H1 (cell line): Measurements from ENCODE around the gene SLFN12L. TPM values are rescaled to one million over a fixed set of nuclear protein-coding genes. Genes with fewer than 3 reads are reported as not detected.

Experiments used
- CTCF ChIA-PET: fragments of 300-600 bp; sonication (Branson Sonifier 250); formaldehyde crosslinking; loops from one replicate; lab custom pipeline; 2021; ENCODE audit not compliant: partially characterized antibody; lab: Charles Lee
- POLR2A ChIA-PET: fragments of 300-600 bp; sonication (Branson Sonifier 250); formaldehyde crosslinking; loops from one replicate; lab custom pipeline; 2021; ENCODE audit warnings: inconsistent platforms; ENCODE audit not compliant: partially characterized antibody; lab: Charles Lee
- DNase-seq, 2 experiments: peaks; one replicate each; pipeline versions ENCODE4 v3.0.0 to v3.0.0-alpha.2; 2010 to 2022; ENCODE audit warnings: low spot score in 2 of 2, low read depth in 1 of 2, mixed read lengths in 1 of 2
- FAIRE-seq: peaks from 2 replicates; lab custom pipeline; 2011; peaks lifted over from hg19 to GRCh38; lab: Jason Lieb, UNC
- H2AFZ ChIP-seq: 2 replicates; pipeline ENCODE4 v1.8.1; 2012; ENCODE audit warnings: low read length, inconsistent platforms
- H2AK5ac ChIP-seq: 2 replicates; pipeline ENCODE4 v1.6.1; 2013; ENCODE audit warnings: low read depth, low read length
- H2BK120ac ChIP-seq: replicated peaks from 2 replicates; pipeline ENCODE3; 2013; ENCODE audit warnings: low read depth, low read length, inconsistent platforms
- H2BK12ac ChIP-seq: 2 replicates; pipeline ENCODE4 v1.6.1; 2013; ENCODE audit warnings: low read depth, low read length
- H2BK15ac ChIP-seq: 2 replicates; pipeline ENCODE4 v1.6.1; 2013; ENCODE audit warnings: low read length
- H2BK20ac ChIP-seq: 2 replicates; pipeline ENCODE4 v1.6.1; 2013; ENCODE audit warnings: low read length
- H2BK5ac ChIP-seq: 2 replicates; pipeline ENCODE4 v1.6.1; 2013; ENCODE audit warnings: low read depth, low read length
- H3K14ac ChIP-seq: 2 replicates; pipeline ENCODE4 v1.6.1; 2013; ENCODE audit warnings: inconsistent platforms; ENCODE audit not compliant: insufficient read length
- H3K18ac ChIP-seq: 2 replicates; pipeline ENCODE4 v1.6.1; 2013; ENCODE audit warnings: low read length; ENCODE audit errors: extremely low read depth
- H3K23ac ChIP-seq: 2 replicates; pipeline ENCODE4 v1.6.1; 2013; ENCODE audit warnings: inconsistent platforms; ENCODE audit not compliant: insufficient read length
- H3K23me2 ChIP-seq: 2 replicates; pipeline ENCODE4 v1.6.1; 2013; ENCODE audit warnings: low read depth, low read length
- H3K27ac ChIP-seq: 2 replicates; pipeline ENCODE4 v1.6.1; 2011; ENCODE audit warnings: low read depth, low read length, inconsistent platforms
- H3K27me3 ChIP-seq, 4 experiments: replicated peaks in 1 of 4; 1 replicate in 1 of 4; 2 replicates in 3 of 4; pipeline versions ENCODE4 v1.6.1 to v1.8.1; 2011 to 2013; ENCODE audit warnings: low read length in 3 of 4, mild to moderate bottlenecking in 3 of 4, inconsistent platforms in 2 of 4, mixed read lengths in 2 of 4, moderate library complexity in 1 of 4; ENCODE audit not compliant: control insufficient read depth in 3 of 4, insufficient read depth in 3 of 4; ENCODE audit errors: extremely low read depth in 1 of 4
- H3K36me3 ChIP-seq, 4 experiments: 2 replicates each; pipeline versions ENCODE4 v1.6.1 to v1.8.1; 2011 to 2013; ENCODE audit warnings: mild to moderate bottlenecking in 4 of 4, low read length in 3 of 4, moderate library complexity in 2 of 4, control low read depth in 1 of 4, inconsistent platforms in 1 of 4; ENCODE audit not compliant: insufficient read depth in 4 of 4, control insufficient read depth in 2 of 4
- H3K4ac ChIP-seq: replicated peaks from 2 replicates; pipeline ENCODE3; 2013; ENCODE audit warnings: low read length, low read depth, mixed read lengths, inconsistent platforms; ENCODE audit not compliant: insufficient read length
- H3K4me1 ChIP-seq, 4 experiments: replicated peaks in 1 of 4; 1 replicate in 1 of 4; 2 replicates in 3 of 4; pipeline versions ENCODE4 v1.6.1 to v1.8.1; 2011 to 2013; ENCODE audit warnings: low read length in 3 of 4, inconsistent platforms in 2 of 4, mixed read lengths in 1 of 4; ENCODE audit not compliant: insufficient read depth in 4 of 4, control insufficient read depth in 3 of 4
- H3K4me2 ChIP-seq, 2 experiments: 2 replicates each; pipeline versions ENCODE4 v1.6.1 to v1.8.1; 2011 to 2013; ENCODE audit warnings: low read depth in 2 of 2, low read length in 2 of 2, control low read depth in 1 of 2, inconsistent platforms in 1 of 2, mild to moderate bottlenecking in 1 of 2; ENCODE audit not compliant: insufficient read depth in 1 of 2
- H3K4me3 ChIP-seq, 4 experiments: fragments of 200-600, 300-600 bp in 1 of 4; sonication (generic), shearing (Covaris generic), sonication (Bioruptor Twin) in 1 of 4; 2 replicates each; pipeline versions ENCODE4 v1.5.1 to v1.8.1; 2011 to 2016; ENCODE audit warnings: low read length in 4 of 4, low read depth in 3 of 4, control low read depth in 2 of 4, inconsistent platforms in 2 of 4, mild to moderate bottlenecking in 2 of 4, mixed read lengths in 1 of 4, moderate library complexity in 1 of 4; ENCODE audit not compliant: insufficient read depth in 2 of 4; ENCODE audit errors: extremely low read depth in 1 of 4
- H3K56ac ChIP-seq: replicated peaks from 2 replicates; pipeline ENCODE3; 2013; ENCODE audit warnings: low read depth, mild to moderate bottlenecking, mixed read lengths, low read length, inconsistent platforms; ENCODE audit not compliant: insufficient read length
- H3K79me1 ChIP-seq: 2 replicates; pipeline ENCODE4 v1.6.1; 2013; ENCODE audit warnings: low read depth, low read length, control low read depth
- H3K79me2 ChIP-seq, 2 experiments: 2 replicates each; pipeline versions ENCODE4 v1.6.1 to v1.8.1; 2012 to 2013; ENCODE audit warnings: low read length in 2 of 2, mild to moderate bottlenecking in 2 of 2, inconsistent platforms in 1 of 2; ENCODE audit not compliant: insufficient read depth in 2 of 2, control insufficient read depth in 1 of 2
- H3K9ac ChIP-seq, 4 experiments: replicated peaks in 1 of 4; 1 replicate in 1 of 4; 2 replicates in 3 of 4; pipeline versions ENCODE4 v1.6.1 to v1.8.1; 2011 to 2013; ENCODE audit warnings: low read depth in 3 of 4, low read length in 3 of 4, control low read depth in 2 of 4, mild to moderate bottlenecking in 2 of 4, moderate library complexity in 2 of 4, inconsistent platforms in 1 of 4; ENCODE audit errors: extremely low read depth in 1 of 4
- H3K9me3 ChIP-seq, 2 experiments: 2 replicates each; pipeline versions ENCODE4 v1.6.1 to v1.8.1; 2012 to 2013; ENCODE audit warnings: mild to moderate bottlenecking in 2 of 2, moderate library complexity in 2 of 2, control low read depth in 1 of 2, inconsistent platforms in 1 of 2, low read depth in 1 of 2, low read length in 1 of 2, mixed read lengths in 1 of 2; ENCODE audit not compliant: insufficient read depth in 2 of 2
- H4K20me1 ChIP-seq, 2 experiments: replicated peaks in 1 of 2; 2 replicates each; pipeline versions ENCODE3 to v1.8.1; 2011 to 2013; ENCODE audit warnings: inconsistent platforms in 2 of 2, low read length in 2 of 2, mild to moderate bottlenecking in 1 of 2; ENCODE audit not compliant: insufficient read depth in 2 of 2, control insufficient read depth in 1 of 2
- H4K5ac ChIP-seq: 2 replicates; pipeline ENCODE4 v1.6.1; 2013; ENCODE audit warnings: low read length, low read depth, mixed read lengths, inconsistent platforms; ENCODE audit not compliant: insufficient read length
- H4K8ac ChIP-seq: 2 replicates; pipeline ENCODE4 v1.8.0; 2013; ENCODE audit warnings: mild to moderate bottlenecking, moderate library complexity, low read length, inconsistent platforms; ENCODE audit not compliant: insufficient read depth; ENCODE audit errors: extremely low read depth
- H4K91ac ChIP-seq: replicated peaks from 2 replicates; pipeline ENCODE3; 2013; ENCODE audit warnings: low read length, mixed read lengths, inconsistent platforms; ENCODE audit not compliant: insufficient read length
- CBX5 ChIP-seq: fragments of 300-800, 300-1000 bp; sonication (generic); IDR thresholded peaks from 2 replicates; pipeline ENCODE4 v1.7.1; 2016; ENCODE audit warnings: antibody characterized with exemption, low read length, low read depth
- CBX8 ChIP-seq: fragments of 300-800, 300-1000 bp; sonication (generic); IDR thresholded peaks from 2 replicates; pipeline ENCODE4 v1.7.1; 2016; ENCODE audit warnings: low read depth, low read length, borderline replicate concordance
- CTBP2 ChIP-seq: IDR thresholded peaks from 2 replicates; pipeline ENCODE4 v1.7.0; 2011; ENCODE audit warnings: borderline replicate concordance, mild to moderate bottlenecking, moderate library complexity, mixed read lengths, low read length; ENCODE audit not compliant: insufficient read depth, insufficient read length
- EGR1 ChIP-seq: IDR thresholded peaks from 2 replicates; pipeline ENCODE4 v1.6.1; 2011; ENCODE audit warnings: low read depth, low read length, borderline replicate concordance
- EZH2 ChIP-seq: fragments of 200-600 bp; sonication (generic); IDR thresholded peaks from 2 replicates; pipeline ENCODE4 v1.7.1; 2012; ENCODE audit warnings: low read depth, mild to moderate bottlenecking, moderate library complexity, low read length, inconsistent platforms; ENCODE audit not compliant: severe bottlenecking
- GTF2F1 ChIP-seq: IDR thresholded peaks from 2 replicates; pipeline ENCODE4 v1.6.1; 2012; ENCODE audit warnings: low read depth, low read length, improper control_type of control experiment, borderline replicate concordance
- HDAC6 ChIP-seq: IDR thresholded peaks from one replicate; pipeline ENCODE4 v1.7.1; 2012; ENCODE audit warnings: low read depth, mild to moderate bottlenecking, inconsistent platforms, low read length, moderate library complexity
- MAFK ChIP-seq: IDR thresholded peaks from 2 replicates; pipeline ENCODE4 v1.6.1; 2012; ENCODE audit warnings: low read depth, mild to moderate bottlenecking, improper control_type of control experiment, low read length
- RNF2 ChIP-seq: fragments of 200-900, 300-1000 bp; sonication (generic); IDR thresholded peaks from 2 replicates; pipeline ENCODE4 v1.7.1; 2016; ENCODE audit warnings: borderline replicate concordance, low read depth, mild to moderate bottlenecking, antibody characterized with exemption, low read length; ENCODE audit not compliant: poor library complexity, severe bottlenecking; ENCODE audit errors: missing control alignments
- SIRT6 ChIP-seq: IDR thresholded peaks from one replicate; pipeline ENCODE4 v1.7.1; 2012; ENCODE audit warnings: low read length, inconsistent platforms
- SP2 ChIP-seq: IDR thresholded peaks from 2 replicates; pipeline ENCODE4 v1.6.1; 2012; ENCODE audit warnings: mild to moderate bottlenecking, low read length, inconsistent platforms
- SUZ12 ChIP-seq: fragments of 200-600 bp; sonication (generic); IDR thresholded peaks from 2 replicates; pipeline ENCODE4 v1.6.1; 2012; ENCODE audit warnings: mild to moderate bottlenecking, inconsistent platforms, low read length, moderate library complexity, mixed read lengths
- WGBS, 2 experiments: shearing (Covaris generic) in 1 of 2; methylation state at CpG; one replicate each; pipeline versions ENCODE4 v1.1.6 to v1.1.7; 2013 to 2015; ENCODE audit warnings: low lambda C conversion rate in 2 of 2, mixed read lengths in 2 of 2, inconsistent platforms in 1 of 2, low coverage in 1 of 2, missing lambda C conversion rate in 1 of 2; ENCODE audit not compliant: insufficient replicate concordance in 2 of 2, insufficient coverage in 1 of 2, insufficient read length in 1 of 2; ENCODE audit errors: extremely low coverage in 1 of 2, missing lambda C conversion rate in 1 of 2; 5-methylcytosine and 5-hydroxymethylcytosine counted together
- polyA plus RNA-seq, 7 experiments: library from polyadenylated mRNA; depleted of rRNA in 3 of 7; stranded (reverse) in 5 of 7; unstranded in 2 of 7; fragments of >200 nt in 5 of 7; fragments of 200-250 nt in 2 of 7; gene quantifications; 1 replicate in 5 of 7; 2 replicates in 1 of 7; 4 replicates in 1 of 7; pipeline versions ENCODE4 v1.2.1 to v1.2.3, GENCODE V29; 2011 to 2013; ENCODE audit warnings: missing spikeins in 2 of 7, mixed read lengths in 2 of 7
- total RNA-seq: library from RNA; stranded (reverse); fragmentation: NEBNext Ultra II Directional; extraction: Animal tissue kit (Norgen Biotek cat#: 25700); gene quantifications from 2 replicates; pipeline ENCODE4 v1.2.1, GENCODE V29; 2021

Gene SLFN12L
- total and polyA plus RNA-seq, 2 of the 8 experiments (the other 6 are each of a cell fraction or from before 2014, with no cell fraction given) = not detected

DNA sequence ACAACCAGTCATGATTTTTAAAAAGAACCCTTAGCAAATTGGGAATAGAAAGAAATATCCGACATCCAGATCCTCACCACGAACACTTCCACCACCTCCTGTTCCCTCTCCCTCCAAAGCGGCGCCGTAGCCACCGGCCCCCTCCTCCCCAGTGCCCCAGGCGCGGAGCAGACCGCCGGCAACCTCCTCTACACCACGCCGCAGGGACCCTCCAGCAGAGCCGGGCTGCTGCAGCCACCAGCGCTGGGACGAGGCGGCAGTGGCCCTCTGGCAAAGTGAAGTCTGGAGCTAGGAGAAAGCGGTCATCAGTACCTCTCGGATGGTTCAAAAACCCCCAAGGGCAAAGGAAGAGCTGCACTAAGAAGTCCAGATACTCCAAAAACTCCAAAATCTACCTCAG lies 47.5 kb downstream of the SLFN12L start:
- Histone ChIP-seq H3K27ac (no peak overlapping the region), H2AK5ac (no peak overlapping the region), H3K79me1 (no peaks in the 10 kb centered on the region), H3K4me2 (peak overlapping the region; percentile 18 to 28; a peak in 3 of 4 replicates), H2AFZ (no peak overlapping the region), H4K5ac (no peak overlapping the region), H4K20me1 (peaks cover 10 to 24% of the 10 kb centered on the region in 2 experiments), H3K36me3 (no peaks in the 10 kb centered on the region), H3K4me3 (peak overlapping the region in 1 of 4 experiments; percentile 17; a peak in 1 of 8 replicates), H2BK5ac (no peak overlapping the region), H3K4me1 (peaks cover 4 to 18% (median 9%) of the 10 kb centered on the region in 4 experiments), H3K9ac (no peak overlapping the region), H3K79me2 (no peaks in the 10 kb centered on the region), H2BK15ac (no peak overlapping the region), H3K56ac (no peak overlapping the region), H2BK20ac (no peak overlapping the region), H3K23me2 (0 out of 2 replicates have a peak, but pooled peaks cover 2% of the 10 kb centered on the region), H4K8ac (no peak overlapping the region), H3K27me3 (peaks cover 74 to 100% (median 90%) of the 10 kb centered on the region in 4 experiments), H3K18ac (no peak overlapping the region), H2BK120ac (no peak overlapping the region), H3K23ac (no peak overlapping the region), H2BK12ac (no peak overlapping the region), H3K4ac (no peak overlapping the region), H3K14ac (no peak overlapping the region), H3K9me3 (no peaks in the 10 kb centered on the region), H4K91ac (no peak overlapping the region)
- FAIRE-seq (no peak), DNase-seq (peak in 1 of 2 experiments; percentile 72)
- ChIA-PET CTCF (interaction anchor here (0.8 to 3.0 kb wide), 4 partner anchors 23 to 177 kb away, joined by 3 to 6 read pairs (median 4); no protein-coding TSS in a partner anchor), POLR2A (interaction anchor here (1.4 kb wide), 1 partner anchor 57 kb away, joined by 6 read pairs; no protein-coding TSS in a partner anchor)
- WGBS, 2 experiments = 5% methylated on average over 9 of the region's 18 CpGs; no CpG with 5 or more reads in 1 of the 2 experiments
- TF ChIP-seq RNF2 (peak; percentile 83), HDAC6 (no peak), GTF2F1 (no peak), SP2 (no peak), CTBP2 (peak; percentile 53), MAFK (no peak), SIRT6 (no peak), CBX5 (no peak), CBX8 (no peak), SUZ12 (peak; percentile 88), EZH2 (peak; percentile 81), EGR1 (peak; percentile 29; the same call in 1 of the 2 replicates)
